Activated CD8-positive, alpha-beta memory T cell treated with anti-CD3 and anti-CD28 coated beads, Interleukin-2, amount 50 U/mL, for 1 hour (primary cell): ENCODE measurements around the gene EGLN2.
"Not testable (repeated sequence)": the region's sequence is repeated elsewhere in the genome, so short reads cannot be mapped to it uniquely, and the experiment has no call there.

Source experiments
- DNase-seq: peaks from one replicate; pipeline ENCODE4 v3.0.0-alpha.2; 2020; ENCODE audit errors: extremely low read depth

Gene EGLN2

DNA sequence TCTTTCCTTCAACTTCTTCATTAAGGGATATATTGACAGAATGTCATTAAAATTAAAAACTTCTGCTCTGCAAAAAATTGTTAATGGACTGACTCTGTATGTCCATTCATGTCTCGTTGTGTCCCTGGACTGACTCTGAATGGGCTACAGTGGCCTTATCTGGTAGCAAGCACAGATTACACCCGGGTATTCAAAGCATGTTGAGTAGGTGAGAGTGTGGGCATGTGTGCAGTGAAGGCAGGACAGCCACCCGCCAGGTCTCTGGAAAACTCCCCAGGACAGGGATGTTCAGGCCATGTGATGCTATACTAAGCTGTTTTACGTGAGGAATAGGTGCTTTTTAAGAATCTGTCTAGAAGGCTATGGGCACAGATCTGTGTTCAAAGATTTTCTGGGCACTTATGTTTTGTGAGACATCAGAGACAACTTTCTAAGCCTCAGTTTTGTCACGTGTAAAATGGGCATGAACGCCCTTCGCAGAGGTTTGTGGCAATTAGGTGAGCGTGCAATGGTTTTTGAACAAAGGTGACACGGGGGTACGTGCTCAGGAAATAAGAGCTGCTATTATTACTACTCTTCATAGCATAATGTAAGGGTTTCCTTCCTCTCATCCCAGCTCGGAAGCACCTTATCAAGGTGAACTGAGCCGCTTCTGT, 44.1 kb downstream of the EGLN2 start:
- not testable (repeated sequence) for DNase-seq

DNA sequence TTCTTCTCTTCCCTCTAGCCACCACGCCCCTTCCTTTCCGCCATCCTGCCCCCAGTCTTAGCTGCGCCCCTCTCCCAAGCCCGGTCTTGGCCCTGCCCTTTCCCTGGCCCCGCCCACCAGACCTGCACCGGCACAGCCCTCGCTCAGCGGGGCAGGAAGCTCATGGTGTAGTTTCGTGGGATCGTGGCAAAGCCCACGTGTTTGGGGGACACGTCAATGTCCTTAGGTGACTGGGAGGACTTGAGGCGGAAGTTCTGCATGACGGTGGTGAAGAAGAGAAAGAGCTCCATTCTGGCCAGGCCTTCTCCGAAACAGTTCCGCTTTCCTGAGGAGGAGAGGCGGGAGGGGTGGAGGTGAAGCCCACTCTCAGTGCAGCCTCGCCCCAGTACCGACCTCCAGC, 44.7 kb downstream of the EGLN2 start:
- peak; percentile 62 for DNase-seq

DNA sequence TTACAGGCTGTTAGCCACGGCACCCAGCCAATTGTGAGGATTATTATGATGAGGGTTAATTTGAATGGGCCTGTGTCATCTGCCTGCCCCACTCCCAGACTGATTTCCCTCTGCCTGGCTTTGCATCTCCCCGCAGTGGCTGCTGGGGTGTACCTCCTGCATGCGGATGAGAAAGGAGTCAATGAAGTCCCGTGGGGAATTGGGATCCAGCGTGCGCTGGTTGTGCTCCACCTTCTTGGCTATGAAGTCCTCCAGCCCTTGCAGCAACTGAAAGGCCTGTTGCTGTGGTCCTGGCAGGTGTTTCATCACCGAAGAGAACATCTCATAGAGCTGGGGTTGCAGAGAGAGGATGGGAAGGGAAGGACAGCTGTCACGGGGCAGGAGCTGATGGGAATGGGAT, 47.7 kb downstream of the EGLN2 start:
- DNase-seq = not testable (repeated sequence)

- not testable (repeated sequence) for DNase-seq
Observed at GRCh38 chr19:40850277-40850676, 51.3 kb downstream of the EGLN2 start, which contains the start of gene CYP2A6. TSS of gene CYP2A6 (minus strand) at chr19:40850447. CDS start at chr19:40850426, 21 bp downstream.

GRCh38 chr19:40852467-40853152, 53.6 kb downstream of the EGLN2 start:
- not testable (repeated sequence) for DNase-seq
